AG09309 (cell line): ENCODE results near the gene HACL1.

ENCODE experiments used
- DNase-seq: peaks from one replicate; pipeline ENCODE4 v3.0.0-alpha.2; 2010; ENCODE audit warnings: low read depth
- H3K4me3 ChIP-seq: 2 replicates; pipeline ENCODE4 v1.5.1; 2011; ENCODE audit warnings: mild to moderate bottlenecking, low read depth, low read length, moderate library complexity; ENCODE audit not compliant: control insufficient read depth
- CTCF ChIP-seq: IDR thresholded peaks from 2 replicates; pipeline ENCODE4 v1.5.1; 2011; ENCODE audit warnings: mild to moderate bottlenecking, low read depth, low read length, inconsistent platforms; ENCODE audit not compliant: insufficient read depth, control insufficient read depth; ENCODE audit errors: missing control alignments

HACL1 gene

GRCh38 chr3:15601399-15602145, at the start of gene HACL1, which contains the start of gene BTD:
TSS of gene HACL1 (minus strand) at chr3:15601569. CDS start at chr3:15601463, 106 bp downstream.
TSS of gene BTD (plus strand) at chr3:15601745. CDS start at chr3:15635440, 33,695 bp downstream.
- TF ChIP-seq CTCF = peak; percentile 34
- peak; percentile 96 for DNase-seq

GRCh38 chr3:15649858-15650257, 48.5 kb upstream of the HACL1 start:
- DNase-seq = no peak
- no peak for TF ChIP-seq CTCF
- no peak overlapping the region for H3K4me3 ChIP-seq

More at GRCh38 chr3:15601399-15602145, at the start of gene HACL1, which contains the start of gene BTD:
- H3K4me3 ChIP-seq = peak within 1 kb of the TSS; percentile 97

GRCh38 chr3:15649341-15649740, 48.0 kb upstream of the HACL1 start:
- DNase-seq = no peak
- no peak overlapping the region for H3K4me3 ChIP-seq
- no peak for TF ChIP-seq CTCF

GRCh38 chr3:15647611-15648167, 46.3 kb upstream of the HACL1 start:
- peak overlapping the region; percentile 22 for H3K4me3 ChIP-seq
- TF ChIP-seq CTCF = no peak
- DNase-seq = peak; percentile 95

GRCh38 chr3:15646851-15647511, 45.6 kb upstream of the HACL1 start:
- H3K4me3 ChIP-seq = peak overlapping the region; percentile 7
- DNase-seq = peak; percentile 98
- TF ChIP-seq CTCF = no peak

- DNase-seq = peak; percentile 88
- no peak overlapping the region for H3K4me3 ChIP-seq
- no peak for TF ChIP-seq CTCF
Observed at GRCh38 chr3:15645740-15646501, 44.6 kb upstream of the HACL1 start.
